Frontal cortex (tissue), 4 donors: ENCODE results near the gene UBAC2. TPM values are rescaled to one million over a fixed set of nuclear protein-coding genes. Genes with fewer than 3 reads are reported as not detected.

ENCODE experiments used
- DNase-seq, 2 donors: peaks; one replicate each; pipeline ENCODE4 v3.0.0; 2012; ENCODE audit warnings: low spot score in 2 of 2
- FAIRE-seq: peaks from 2 replicates; lab custom pipeline; 2012; peaks lifted over from hg19 to GRCh38; lab: Jason Lieb, UNC
- total RNA-seq: library from RNA; depleted of rRNA; stranded (reverse); fragments of >200 nt; gene quantifications from one replicate; pipeline ENCODE4 v1.2.3, GENCODE V29; 2014
- donor health status: control.
- donor health status: control.
- donor health status: control.

UBAC2 gene
- 42.4 TPM for total RNA-seq

GRCh38 chr13:99200432-99201167, at the start of gene UBAC2:
UBAC2 (plus strand) TSS chr13:99200854; CDS start chr13:99200909, 55 bp downstream.
- FAIRE-seq (no peak), DNase-seq (peak; percentile 97)

DNA sequence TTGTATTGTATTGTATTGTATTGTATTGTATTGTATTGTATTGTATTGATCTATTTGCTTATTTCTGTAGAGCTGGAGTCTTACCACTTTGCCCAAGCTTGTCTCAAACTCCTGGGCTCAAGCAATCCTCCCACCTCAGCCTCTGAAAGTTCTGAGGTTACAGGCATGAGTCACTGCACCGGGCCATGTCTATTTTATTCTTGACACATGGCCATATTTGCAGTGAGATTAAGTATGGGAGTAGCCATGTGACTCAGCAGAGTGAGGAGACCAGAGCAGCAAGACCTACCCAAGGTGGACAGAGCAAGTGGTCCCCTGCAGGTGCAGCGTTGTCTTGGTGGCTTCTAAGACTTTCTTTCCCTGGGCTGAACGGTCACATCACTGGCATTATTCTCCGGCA, 49.1 kb upstream of the UBAC2 start:
- no peak for FAIRE-seq

GRCh38 chr13:99153219-99153618, 47.4 kb upstream of the UBAC2 start:
- no peak for FAIRE-seq
- no peak for DNase-seq

More for the DNA sequence above, 49.1 kb upstream of the UBAC2 start:
- no peak for DNase-seq

DNA sequence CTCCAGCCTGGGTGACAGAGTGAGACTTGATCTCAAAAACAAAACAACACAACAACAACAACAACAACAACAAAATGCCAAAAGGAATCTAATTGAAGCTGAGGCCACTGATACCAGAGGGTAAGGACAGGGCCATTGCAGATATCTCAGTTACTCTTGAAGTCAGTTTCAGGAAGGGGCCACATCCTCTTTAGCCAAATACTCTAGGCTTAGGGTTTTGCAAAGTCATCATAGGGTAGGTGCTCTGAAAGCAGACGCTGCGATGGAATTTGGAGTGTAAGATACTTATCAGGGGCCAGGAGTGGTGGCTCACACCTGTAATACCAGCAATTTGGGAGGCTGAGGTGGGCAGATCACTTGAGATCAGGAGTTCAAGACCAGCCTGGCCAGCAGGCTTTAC, 46.6 kb upstream of the UBAC2 start:
- DNase-seq = no peak
- FAIRE-seq = no peak

DNA sequence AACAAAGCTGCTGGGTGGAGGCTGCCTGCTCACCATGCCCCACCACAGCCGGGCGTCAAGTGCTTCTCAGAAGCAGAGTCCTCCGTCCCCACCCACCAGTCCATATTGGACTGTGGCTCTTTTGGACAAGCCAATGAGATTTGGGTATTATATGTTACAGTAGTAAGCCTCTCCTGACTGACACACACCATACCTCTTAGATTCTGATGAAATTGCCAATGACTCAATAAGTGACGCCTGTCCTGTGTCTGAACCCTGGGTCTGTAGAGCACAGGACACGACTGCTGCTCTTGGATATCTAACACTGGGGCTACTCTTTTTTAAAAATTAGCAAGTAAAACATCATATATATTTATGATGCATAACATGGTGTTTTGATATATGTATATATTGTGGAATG, 44.8 kb upstream of the UBAC2 start:
- no peak for FAIRE-seq
- DNase-seq = no peak

DNA sequence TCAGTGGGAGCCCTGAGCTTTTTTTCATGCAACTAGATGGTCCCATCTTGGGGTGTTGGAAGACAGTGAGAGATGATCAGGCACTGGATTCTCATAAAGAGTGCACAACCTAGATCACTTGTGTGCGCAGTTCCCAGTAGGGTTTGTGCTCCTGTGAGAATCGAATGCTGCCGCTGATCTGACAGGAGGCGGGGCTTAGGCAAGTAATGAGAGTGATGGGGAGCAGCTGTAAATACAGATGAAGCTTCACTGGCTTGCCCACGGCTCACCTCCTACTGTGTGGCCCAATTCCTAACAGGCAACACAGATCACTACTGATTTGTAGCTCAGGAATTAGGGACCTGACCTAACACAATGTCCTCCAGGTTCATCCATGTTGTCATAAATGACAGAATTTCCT, 43.6 kb upstream of the UBAC2 start:
- FAIRE-seq = no peak

GRCh38 chr13:99158846-99159245, 41.8 kb upstream of the UBAC2 start:
- DNase-seq (no peak), FAIRE-seq (no peak)

More for the DNA sequence above, 43.6 kb upstream of the UBAC2 start:
- no peak for DNase-seq

DNA sequence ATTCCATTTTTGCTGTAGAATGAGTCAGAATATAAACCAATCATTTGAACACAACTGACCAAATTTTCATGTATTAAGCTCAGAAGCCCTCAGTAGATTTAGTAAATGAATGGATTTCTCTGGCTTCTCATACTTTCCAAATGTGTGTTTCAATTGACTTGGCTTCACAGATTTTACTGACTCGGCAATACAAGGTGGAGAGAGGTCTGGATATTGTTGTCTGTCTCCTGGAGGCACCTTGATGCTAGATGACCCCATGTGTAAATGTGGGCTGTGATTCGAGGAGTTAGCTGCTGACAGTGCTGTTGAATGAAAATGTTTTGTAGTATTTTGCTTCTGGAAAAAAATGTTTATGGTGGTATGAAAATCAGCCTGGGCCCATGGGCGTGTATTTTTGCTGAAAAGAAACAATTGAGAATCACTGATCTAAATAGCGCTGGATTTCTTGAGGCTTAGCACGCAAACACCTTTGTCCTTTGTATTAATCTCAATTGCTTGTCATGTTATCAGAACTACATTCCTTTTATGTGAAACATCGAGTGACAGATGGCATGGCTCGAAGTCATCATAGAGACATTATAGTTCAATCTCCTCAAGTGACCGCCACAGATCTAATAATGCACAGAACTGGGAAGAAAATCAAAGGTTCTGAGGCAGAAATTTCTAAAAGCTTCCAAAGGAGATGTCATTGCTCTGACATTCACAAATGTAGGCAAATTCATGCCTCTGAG, 41.2 kb upstream of the UBAC2 start:
- no peak for FAIRE-seq

GRCh38 chr13:99160415-99160814, 40.2 kb upstream of the UBAC2 start:
- FAIRE-seq (no peak), DNase-seq (no peak)

More for the DNA sequence above, 41.2 kb upstream of the UBAC2 start:
- DNase-seq = no peak

DNA sequence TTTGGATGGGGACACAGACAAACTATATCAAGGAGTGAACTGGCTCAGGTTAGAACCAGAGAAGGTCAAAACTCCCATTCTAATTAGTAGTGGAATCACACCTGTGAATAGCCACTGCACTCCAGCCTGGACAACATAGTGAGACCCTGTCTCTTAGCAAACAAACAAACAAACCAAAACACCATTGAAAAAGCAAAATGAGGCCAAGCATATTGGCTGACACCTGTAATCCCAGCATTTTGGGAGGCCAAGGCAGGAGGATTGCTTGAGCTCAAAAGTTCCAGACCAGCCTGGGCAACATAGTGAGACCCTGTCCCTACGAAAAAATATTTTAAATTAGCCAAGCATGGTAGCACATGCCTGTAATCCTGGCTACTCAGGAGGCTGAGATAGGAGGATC, 39.1 kb upstream of the UBAC2 start:
- DNase-seq (no peak), FAIRE-seq (no peak)

GRCh38 chr13:99162567-99163361, 37.9 kb upstream of the UBAC2 start:
- FAIRE-seq (no peak), DNase-seq (no peak)

DNA sequence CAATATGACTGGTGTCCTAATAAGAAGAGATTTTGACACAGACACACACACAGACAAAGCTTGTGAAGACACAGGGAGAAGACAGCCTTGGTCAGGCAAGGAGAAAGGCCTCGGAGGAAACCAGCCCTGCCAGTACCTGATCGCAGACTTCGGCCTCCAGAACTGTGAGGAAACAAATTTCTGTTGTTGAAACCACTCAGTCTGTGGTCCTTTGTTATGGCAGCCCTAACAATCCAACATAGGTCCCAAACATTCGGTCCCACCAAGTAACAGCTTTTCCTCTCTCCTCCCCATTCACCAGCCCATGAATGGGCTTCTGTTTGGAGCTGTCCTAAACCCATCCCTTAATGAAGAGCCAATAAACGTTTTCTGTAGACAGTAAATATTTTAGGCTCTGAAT, 36.4 kb upstream of the UBAC2 start:
- FAIRE-seq (no peak), DNase-seq (no peak)

DNA sequence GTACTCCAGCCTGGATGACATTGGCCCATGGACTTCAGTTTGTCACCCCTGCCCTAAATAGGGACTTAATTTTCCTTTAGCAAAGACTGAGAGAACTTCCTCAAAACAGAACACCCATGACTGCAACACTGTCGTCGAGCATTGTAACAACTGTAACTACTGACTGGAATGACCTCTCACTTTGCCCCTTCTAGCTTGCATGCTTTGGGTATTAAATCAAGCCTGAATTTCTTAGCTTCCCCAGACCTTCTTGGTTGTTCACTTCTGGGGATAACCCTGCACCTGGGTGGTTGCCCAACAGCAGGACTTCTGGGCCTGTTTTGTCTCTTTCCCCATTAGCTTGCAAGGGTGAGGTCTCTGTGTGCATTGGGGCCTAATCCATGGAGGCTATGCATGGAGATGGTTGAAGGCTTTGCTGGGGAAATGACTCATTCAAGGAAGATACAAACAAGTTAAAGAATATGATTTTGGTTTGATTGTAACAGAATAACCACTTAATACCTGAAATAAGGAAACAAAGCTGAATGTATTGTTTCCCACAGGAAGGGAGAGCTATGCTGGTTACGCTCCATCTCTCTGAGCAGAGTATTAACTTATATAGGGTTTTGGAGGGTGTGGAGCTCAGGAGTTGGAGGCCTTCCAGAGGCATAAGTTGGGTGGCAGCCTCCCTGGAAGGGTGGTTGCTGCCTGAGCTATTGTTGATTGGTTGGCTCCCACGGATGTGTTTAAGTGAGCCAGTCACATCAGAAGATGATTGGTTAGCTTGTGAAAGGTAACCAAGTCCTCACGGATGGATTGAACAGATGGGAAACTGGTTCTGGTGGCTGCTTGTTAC, 34.7 kb upstream of the UBAC2 start:
- no peak for DNase-seq
- FAIRE-seq = no peak

DNA sequence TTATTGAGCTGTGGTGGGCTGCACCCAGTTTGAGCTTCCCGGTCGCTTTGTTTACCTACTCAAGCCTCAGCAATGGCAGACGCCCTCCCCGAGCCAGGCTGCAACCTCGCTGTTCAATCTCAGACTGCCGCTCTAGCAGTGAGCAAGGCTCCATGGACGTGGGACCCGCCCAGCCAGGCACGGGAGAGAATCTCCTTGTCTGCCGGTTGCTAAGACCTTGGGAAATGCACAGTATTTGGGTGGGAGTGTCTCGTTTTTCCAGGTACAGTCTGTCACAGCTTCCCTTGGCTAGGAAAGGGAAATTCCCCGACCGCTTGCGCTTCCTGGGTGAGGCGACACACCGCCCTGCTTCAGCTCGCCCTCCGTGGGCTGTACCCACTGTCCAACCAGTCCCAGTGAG, 27.7 kb upstream of the UBAC2 start:
- FAIRE-seq (no peak), DNase-seq (no peak)

- FAIRE-seq (no peak), DNase-seq (no peak)
Observed at GRCh38 chr13:99173606-99174005, 27.0 kb upstream of the UBAC2 start.

GRCh38 chr13:99174533-99175100, 26.0 kb upstream of the UBAC2 start:
- DNase-seq (no peak), FAIRE-seq (no peak)

DNA sequence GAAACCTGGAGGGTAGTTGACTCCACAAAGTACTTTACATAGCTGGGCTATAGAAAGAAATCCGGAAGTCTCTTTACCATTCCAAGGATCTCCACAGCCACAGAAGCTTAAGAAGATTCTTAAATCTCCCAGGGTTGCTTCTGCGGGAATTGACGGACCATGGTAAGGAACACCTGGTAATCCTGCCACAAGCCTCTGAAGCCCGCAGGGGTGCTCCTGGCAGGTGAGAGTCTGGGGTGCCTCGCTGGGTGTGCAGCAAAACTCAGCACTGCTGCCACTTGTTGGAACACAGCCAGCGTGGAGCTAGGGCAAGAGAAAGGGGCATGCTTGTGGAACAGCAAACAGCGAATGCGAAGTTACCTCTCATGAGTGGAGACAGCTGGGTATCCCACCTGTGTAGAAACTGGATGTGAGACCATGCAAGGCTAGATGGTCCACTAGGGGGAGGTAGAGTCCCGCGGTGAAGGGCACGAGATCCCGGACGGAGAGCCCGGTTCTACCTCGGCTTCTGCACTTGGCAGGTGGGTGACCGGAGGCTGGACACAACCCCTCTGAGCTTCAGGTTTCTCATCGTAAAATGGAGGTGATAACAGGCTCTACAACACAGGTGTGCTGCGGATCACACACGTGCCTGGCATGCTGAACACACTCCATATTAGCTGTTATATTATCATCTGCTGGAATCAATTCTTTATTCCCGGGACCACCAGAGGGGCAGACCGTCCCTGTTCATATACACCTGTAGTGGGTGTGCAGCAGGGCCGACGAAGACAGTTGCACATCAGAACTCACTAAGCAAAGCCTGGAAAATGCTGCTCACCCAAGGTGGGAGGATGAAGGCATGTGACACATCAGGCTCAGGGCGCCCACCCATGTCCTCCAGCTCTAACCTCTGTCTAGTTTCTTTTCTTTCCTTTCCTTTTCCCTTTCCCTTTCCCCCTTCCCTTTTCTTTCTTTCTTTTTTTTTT, 24.1 kb upstream of the UBAC2 start:
- DNase-seq = peak; percentile 38 to 78
- no peak for FAIRE-seq

GRCh38 chr13:99178636-99179035, 22.0 kb upstream of the UBAC2 start:
- DNase-seq = no peak
- FAIRE-seq = no peak
